OCI-M2 (cell line): ENCODE measurements around the gene GATB.

Source experiments
- DNase-seq: peaks from one replicate; lab custom pipeline; 2025; ENCODE audit not compliant: unreplicated experiment; lab: John Stamatoyannopoulos, UW

The GATB gene

DNA sequence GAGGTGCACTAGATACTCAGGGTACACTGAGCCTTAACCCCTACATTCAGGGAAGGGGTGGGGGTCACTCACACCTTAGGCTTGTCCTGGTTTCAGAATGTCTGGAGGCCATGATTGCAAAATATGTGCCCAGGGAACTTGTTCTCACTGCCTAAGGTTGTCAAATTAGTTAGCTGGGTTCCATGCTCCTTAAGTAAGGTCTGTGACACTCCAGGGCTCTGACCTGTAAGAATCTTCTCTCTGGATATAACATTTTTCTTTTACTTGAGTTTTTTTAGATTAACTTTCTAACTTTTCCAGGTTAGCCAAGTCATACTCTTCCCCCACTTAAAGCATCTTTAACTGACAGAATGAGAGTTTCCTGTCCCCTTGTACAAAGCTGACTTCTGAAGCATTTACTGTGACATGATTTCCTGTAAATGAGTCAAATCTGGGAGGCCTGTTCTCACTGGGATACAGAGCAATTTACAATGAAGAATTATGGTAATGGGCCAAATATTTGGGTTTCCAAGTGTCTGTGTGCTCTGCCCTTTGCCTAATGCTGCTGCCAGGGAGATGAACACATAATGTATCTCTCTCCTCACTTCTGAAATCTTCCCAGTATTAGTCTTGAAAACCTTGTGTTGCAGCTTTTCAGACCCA lies 101.7 kb downstream of the GATB start:
- DNase-seq, result no peak

GRCh38 chr4:151657896-151658295 lies 102.9 kb downstream of the GATB start:
- DNase-seq, result no peak

DNA sequence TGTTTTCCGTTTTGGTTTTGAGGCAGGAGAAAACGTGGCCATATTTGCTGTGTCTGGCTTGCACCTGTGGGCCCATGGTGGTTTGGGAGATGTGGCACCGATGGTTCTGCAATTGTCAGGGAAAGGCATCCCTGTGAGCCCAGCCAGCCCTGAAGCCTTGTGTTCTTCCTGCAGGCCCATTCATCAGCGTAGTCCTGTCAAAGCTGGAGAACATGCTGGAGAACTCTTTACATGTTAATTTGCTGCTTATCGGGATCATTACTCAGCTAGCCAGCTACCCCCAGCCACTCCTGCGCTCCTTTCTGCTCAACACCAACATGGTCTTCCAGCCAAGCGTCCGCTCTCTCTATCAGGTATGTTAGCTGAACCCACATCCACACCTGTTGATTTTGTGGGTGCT lies 104.7 kb downstream of the GATB start:
- DNase-seq, result no peak

DNA sequence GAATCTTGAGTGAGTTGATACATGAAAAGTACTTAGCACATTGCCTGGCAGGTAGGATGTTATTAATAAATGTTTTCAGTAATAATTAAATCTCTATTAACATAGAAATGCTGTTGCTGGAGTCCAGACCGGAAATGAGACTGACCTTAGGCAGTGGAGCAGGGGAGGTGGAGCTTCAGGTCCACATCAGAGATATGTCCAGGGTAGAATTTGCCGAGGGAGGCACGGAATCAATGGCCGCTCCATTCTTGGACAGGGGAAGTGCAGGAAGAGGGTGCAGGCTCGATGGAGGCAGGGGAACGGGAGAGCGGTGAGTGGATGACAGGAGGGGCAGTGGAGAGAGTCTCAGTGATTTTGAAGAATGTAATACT lies 107.3 kb downstream of the GATB start:
- DNase-seq, result no peak

DNA sequence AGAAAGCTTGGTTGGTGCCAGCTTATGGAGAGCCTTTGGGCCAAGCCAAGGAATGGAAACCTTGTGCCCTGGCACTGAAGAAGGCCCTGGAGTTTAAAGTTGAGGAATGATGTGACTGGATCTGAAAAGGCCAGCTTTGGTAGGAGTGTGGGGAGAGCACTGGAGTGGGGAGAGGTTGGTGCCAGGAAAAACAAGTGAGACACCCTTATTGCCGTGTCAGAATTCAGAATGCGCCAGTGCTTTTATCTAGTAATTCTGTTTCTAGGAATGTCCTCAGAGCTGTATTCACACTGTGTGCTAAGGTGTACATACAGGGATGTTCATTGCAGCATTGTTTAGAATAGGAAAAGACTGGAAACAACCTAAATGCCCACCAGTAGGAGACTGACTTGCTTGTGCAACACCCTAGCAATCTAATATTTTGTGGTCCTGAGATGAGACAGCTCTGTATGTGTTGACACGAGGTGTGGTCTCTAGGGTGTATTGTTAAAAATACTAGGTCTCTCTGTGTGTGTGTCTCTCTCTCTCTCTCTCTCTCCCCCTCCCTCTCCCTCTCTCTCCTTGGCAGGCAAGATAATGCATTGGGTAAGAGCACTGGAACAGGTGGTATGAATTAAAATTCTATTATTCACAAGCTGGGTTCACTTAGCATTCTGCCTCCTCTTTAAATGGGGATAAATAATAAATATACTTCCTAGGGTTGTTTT lies 107.8 kb downstream of the GATB start:
- no peak for DNase-seq

GRCh38 chr4:151651496-151651895 lies 109.3 kb downstream of the GATB start:
- no peak for DNase-seq

DNA sequence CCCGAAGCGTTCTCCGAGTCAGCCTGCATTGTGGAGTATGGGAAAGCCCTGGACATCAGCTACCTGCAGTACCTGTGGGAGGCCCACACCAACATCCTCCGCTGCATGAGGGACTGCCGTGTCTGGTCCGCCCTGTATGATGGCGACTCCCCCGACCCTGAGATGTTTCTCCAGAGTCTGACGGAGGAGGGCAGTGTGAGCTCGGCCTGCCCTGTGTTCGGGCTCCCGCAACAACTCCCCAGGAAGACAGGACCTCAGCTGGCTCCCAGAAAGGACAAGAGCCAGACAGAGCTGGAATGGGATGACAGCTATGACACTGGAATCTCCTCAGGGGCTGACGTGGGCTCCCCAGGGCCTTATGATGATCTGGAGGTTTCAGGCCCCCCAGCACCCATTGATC lies 111.3 kb downstream of the GATB start:
- no peak for DNase-seq

DNA sequence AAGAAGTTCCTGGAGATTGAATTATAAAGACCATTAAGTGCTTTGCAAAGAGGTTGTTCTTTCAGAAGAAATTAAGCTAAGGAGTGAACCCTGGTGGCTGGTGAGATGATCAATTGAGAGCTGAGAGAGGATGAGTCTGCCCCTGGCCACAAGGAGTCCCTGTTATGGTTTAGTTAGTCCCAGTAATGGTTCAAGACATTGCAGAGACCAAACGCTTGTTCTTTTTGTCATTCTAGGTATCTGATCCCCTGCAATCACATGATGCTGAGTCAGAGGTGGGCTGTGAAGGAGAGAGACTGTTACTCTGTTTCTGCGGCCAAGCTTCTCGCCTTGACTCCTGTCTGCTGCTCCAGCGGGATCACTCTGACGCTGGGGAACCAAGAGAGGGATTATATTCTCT lies 114.5 kb downstream of the GATB start:
- DNase-seq, result no peak

DNA sequence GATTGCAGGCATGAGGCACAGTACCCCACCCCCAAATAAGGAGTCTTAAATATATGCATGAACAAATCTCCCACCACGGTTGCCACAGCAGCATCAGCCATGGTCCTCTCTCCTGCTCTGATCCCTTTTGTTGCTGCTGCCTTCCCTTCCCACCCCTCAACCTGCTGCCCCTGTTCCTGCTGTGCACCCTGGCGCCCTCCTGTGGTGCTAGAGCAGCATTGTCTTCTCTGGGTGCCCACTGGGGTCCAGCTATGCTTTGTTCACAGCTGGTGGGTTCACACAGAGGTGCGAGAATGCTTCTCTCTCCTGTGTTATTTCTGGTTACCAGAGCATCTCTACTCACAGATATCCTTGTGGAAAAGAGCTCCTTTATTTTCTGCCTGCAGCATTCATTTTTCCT lies 116.2 kb downstream of the GATB start:
- no peak for DNase-seq

GRCh38 chr4:151643564-151643963 lies 117.2 kb downstream of the GATB start:
- DNase-seq, result no peak

GRCh38 chr4:151641983-151642382 lies 118.8 kb downstream of the GATB start:
- no peak for DNase-seq

DNA sequence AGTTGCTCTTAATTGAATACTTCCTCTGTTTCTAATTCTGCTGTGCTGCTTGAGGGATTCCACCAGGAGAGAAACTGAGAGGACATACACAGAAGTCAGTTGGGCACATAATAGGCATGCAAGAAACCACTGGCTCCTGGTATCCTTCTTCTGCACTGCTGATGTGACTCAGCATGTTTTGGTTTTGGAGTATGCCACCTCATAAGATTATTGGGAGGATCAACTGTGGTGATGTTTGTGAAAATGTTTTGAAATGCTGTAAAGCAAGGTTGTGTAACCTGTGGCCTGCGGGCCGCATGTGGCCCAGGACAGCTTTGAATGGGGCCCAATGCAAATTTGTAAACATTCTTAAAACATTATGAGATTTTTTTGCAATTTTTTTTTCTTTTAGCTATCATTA lies 119.6 kb downstream of the GATB start:
- DNase-seq, result no peak

- no peak for DNase-seq
Measured at GRCh38 chr4:151640381-151640780, 120.4 kb downstream of the GATB start.

DNA sequence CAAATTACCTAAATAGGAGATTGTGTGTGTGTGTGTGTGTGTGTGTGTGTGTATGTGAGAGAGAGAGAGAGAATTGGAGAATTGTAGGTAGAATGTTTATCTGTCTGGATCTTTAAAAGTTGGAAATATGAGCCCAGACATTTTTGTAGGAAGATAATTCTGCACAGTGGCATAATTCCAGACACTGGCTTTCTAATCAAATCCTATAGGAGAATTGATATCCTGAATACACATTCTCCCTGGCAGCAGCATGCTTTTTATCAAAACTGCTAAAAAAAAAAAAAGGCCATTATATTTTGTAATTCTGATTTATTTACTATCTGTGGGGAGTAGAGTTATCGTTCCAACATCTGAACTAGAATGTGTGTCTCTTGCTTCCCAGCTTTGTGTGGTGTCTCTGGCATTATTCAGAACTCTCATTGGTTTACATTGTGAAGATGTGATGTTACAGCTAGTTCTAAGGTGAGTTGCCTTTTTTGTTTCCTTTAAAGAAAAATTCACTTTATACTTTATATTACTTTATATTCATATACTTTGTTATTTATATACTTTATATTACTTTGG lies 122.4 kb downstream of the GATB start:
- DNase-seq, result no peak

DNA sequence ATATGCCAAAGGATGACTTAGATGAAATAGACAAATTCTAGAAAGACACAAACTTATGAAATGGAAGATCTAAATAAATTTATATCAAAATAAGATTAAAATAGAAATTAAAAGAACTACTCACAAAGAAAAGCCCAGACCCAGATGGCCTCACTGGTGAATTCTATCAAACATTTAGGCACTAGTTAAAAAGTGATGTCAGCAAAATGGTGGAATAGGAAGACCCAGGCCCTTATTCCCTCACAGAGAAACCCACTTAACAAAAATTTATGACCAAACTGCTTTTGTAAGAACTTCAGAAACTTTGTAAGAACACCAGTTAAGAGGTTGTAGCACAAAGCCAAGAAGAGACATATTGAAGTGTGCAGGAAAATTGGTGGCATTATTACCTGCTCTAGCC lies 129.5 kb downstream of the GATB start:
- no peak for DNase-seq

DNA sequence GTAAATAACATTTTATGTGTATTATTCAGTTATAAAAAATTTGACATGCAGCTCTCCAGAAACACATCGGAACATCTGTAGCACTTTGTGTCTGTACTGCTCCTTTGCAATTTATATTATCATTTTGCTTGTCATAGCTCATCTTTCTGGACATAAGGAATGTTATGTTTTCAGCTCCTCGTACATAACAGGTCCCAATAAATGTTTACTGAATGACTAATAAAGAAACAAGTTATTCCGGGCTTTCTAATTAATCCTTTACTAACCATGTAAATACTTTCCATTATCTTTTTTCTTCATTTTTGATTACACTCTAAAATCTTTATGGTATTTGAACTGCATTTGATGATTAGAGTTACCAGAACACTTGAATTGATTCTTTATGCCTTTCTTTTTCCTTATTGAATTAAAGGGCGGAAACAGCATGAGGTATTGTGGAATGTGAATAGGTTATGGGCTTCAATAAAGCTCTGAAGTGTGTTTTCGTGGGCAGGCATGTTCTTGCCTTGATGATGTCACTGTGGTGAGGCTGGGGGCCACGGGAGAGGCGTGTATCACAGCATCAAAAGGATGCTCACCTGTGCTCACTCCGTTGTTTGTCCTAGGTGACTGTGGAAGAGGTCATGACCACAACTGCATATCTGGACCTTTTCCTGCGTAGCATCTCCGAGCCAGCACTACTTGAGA lies 131.6 kb downstream of the GATB start:
- DNase-seq, result no peak

GRCh38 chr4:151628001-151628608 lies 132.7 kb downstream of the GATB start:
- no peak for DNase-seq

- DNase-seq, result no peak
Measured at GRCh38 chr4:151627491-151627890, 133.3 kb downstream of the GATB start.

DNA sequence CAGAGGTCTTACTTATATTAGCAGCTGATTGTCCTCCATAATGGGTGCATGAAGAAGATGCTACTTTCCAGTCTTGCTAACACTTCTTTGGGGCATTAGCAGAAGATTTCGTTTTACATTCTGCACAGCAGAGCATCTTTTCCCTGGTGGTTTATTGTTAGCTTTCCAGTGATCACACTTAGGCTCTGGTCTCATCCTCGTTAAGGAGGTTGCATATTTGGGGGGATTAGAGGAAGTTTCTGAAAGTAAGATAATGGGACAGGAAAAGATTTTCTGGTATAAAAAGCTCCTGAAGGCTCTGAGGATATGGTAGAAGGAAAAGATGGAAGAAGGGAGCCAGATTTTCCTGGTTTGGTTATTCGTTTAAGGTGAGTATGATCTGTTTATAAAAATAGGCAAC lies 134.1 kb downstream of the GATB start:
- DNase-seq, result no peak

GRCh38 chr4:151626228-151626627 lies 134.6 kb downstream of the GATB start:
- DNase-seq, result no peak

DNA sequence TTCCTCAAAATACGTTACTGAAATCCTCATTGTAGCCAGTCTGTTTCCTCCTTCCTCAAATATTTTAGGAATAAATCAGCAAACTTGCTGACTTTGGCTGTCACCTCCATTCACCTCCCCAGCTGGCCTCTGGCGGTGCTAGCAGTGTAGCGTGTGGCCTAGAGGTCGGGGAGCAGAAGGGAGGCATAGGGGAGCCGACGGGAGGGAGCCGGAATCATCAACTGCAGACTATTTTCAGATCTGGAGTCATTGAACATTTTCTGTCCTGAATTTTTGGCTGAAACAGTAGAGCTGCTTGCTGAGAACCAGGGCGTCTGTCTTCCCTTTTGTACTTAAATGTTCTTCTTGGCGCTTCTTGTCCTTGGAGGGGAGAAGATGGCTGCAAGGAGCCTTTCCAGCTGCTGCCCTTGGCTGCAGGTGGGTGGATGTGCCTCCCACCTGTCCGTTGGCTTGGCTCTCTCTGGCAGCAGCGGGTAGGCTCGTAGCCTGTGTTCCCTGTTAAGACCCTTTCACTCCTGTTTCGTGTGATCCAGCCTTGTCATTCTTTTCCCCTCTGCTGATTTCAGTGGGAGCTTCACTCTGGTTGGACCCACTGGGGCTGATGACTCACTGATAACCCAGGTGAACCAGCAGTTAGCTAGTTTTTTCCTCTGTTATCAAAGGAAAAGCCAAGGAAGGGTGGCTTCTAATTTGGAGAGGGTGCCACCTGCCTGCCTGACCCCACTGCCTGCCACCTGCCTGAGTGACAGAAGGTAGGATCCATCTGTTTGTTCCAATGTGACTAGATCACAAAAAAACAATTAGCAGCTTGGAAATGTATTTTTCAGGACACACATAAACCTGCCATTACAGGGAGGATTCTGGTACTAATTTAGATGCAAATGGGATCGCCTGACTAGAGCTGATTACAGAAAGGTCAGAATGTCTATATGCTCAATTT lies 135.9 kb downstream of the GATB start:
- no peak for DNase-seq
